Dermis microvascular lymphatic vessel endothelial cell (primary cell): Measurements from ENCODE around the gene OTUD1. TPM values are rescaled to one million over a fixed set of nuclear protein-coding genes. Genes with fewer than 3 reads are reported as not detected.

Experiments
- DNase-seq, 2 donors: peaks; one replicate each; pipeline versions ENCODE4 v3.0.0 to v3.0.0-alpha.2; 2010; ENCODE audit warnings: low read depth in 2 of 2
- total RNA-seq: library from RNA; depleted of rRNA; stranded (reverse); fragments of >200 nt; gene quantifications from 2 replicates; pipeline ENCODE4 v1.2.1, GENCODE V29; 2014

OTUD1 gene
- total RNA-seq, 1 donor from 2014 or later, result 4.7 TPM

DNA sequence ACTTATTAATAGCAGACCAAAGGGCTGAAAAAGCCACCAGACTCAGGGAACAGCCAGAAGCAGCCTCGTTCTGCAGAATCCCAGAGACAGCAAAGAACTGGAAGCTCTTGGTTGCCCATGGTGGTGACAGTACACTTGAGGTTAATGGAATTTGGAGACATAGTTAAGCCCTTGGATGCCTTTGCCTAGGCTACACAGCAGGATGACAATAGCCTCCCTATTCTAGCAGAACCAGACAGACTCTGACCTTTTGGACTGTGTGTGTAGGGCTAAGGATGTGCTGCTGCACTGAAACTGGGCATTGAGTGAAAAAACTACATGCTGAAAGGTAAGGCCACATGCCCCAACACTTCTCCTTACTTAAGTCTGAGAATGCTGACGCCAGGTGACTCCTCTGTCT, 22.7 kb downstream of the OTUD1 start:
- DNase-seq, result no peak

DNA sequence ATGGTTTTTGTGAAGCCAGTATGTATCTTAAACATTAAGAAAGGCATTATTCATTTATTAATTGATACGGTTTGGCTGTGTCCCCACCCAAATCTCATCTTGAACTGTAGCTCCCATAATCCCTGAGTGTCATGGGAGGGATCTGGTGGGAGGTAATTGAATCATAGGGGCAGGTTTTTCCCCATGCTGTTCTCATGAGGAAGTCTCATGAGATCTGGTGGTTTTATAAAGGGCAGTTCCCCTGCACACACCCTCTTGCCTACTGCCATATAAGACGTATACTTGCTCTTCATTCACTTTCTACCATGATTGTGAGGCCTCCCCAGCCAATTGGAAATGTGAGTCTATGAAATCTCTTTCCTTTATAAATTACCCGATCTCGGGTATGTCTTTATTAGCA, 28.1 kb downstream of the OTUD1 start:
- no peak for DNase-seq

DNA sequence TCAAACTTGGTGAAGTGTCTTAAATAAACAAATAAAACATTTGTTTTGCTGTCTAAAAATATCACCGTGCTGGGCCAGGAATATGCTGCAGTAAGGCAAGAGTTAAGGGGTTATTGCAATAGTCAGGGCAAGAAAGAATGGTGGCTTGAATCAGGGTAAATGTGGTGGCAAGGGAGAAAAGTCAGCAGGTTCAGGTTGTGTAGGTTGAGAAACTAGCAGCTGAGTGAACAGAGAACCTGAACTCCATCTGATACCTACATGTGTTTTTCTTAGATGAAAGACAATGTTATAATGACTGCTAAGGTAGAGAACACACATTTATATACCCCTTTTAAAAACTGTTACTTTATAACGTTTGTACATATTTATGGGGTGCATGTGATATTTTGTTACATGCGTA, 28.7 kb downstream of the OTUD1 start:
- DNase-seq, result no peak

DNA sequence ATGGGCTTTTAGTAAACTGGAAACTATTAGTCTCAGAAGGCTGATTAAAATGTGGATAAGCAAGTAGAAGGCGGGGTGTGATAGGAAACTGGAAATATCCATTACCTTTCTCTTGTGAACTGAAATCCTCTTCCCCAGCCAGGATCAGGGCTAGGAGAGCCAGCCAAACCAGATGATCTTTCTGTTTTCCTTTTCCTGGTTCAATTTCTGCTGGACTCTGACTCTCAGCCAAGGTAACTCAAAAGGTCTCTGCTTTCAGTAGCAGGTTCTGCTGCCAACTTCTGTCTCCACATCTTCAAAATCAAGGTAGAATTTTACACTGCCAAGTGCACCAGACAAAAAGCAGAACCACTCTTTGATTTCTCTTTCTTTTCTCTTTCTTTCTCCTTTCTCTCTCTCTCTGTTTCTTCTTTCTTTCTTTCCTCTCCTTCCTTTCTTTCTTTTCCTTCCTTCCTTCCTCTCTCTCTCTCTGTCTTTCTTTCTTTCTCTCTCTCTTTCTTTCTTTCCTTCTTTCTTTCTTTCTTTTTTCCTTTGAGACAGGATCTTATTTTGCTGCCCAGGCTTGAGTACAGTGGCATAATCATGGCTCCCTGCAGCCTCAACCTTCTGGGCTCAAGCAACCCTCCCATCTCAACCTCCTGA, 30.8 kb downstream of the OTUD1 start:
- DNase-seq, result no peak

DNA sequence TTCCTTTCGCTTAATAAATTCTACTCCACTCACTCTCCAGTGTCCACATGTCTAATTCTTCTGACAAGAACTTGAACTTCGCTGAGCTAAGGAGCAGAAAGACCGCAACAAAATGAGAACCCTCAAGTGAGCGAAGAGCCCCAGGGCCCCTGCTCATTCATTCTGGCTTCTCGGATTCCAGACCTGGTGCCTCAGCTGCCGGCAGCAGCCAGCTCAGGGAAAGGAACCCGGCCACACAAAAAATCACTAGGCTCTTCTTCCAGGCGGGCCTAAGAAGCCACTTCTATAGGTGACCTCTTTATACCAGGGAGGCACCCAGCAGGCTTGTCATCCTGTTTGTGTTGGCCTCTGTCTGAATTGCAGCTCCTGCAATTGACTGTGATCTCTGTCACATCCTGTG, 33.3 kb downstream of the OTUD1 start:
- DNase-seq, result no peak

DNA sequence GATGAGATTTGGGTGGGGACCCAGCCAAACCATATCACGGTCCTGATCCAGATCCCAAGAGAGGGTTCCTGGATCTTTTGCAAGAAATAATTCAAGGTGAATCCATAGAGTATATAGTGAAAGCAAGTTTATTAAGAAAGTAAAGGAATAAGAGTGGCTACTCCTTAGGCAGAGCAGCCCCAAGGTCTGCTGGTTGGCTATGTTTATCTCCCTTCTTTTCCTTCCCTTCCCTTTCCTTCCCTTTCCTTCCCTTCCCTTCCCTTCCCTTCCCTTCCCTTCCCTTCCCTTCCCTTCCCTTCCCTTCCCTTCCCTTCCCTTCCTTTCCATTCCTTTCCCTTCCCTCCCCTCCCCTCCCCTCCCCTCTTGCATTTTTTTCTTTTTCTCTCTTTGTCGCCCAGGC, 35.2 kb downstream of the OTUD1 start:
- DNase-seq, result no peak

DNA sequence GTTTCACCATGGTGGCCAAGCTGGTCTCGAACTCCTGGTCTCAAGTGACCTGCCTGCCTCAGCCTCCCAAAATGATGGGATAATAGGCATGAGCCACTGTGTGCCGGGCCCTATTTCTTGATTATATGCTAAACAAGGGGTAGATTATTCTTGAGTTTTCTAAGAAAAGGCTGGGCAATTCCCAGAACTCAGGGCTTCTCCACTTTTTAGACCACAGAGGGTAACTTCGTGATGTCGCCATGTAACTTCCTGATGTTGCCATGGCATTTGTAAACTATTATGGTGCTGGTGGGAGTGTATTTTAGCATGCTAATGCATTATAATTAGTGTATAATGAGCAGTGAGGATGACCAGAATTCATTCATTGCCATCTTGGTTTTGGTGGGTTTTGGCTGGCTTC, 35.8 kb downstream of the OTUD1 start:
- DNase-seq, result no peak

DNA sequence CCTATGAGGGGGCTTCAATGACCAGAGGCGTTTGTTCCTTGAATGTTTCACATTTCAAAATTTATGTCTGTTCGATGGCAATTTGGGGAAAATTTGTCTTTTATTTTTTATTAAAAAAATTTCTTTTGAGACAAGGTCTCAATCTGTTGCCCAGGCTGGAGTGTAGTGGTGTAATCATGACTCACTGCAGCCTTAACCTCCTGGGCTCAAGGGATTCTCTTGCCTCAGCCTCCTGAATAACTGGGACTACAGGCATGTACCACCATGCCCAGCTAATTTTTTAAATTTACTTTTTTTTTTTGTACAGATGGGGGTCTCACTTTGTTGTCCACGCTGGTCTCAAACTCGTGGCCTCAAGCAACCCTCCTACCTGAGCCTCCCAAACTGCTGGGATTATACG, 39.7 kb downstream of the OTUD1 start:
- no peak for DNase-seq

DNA sequence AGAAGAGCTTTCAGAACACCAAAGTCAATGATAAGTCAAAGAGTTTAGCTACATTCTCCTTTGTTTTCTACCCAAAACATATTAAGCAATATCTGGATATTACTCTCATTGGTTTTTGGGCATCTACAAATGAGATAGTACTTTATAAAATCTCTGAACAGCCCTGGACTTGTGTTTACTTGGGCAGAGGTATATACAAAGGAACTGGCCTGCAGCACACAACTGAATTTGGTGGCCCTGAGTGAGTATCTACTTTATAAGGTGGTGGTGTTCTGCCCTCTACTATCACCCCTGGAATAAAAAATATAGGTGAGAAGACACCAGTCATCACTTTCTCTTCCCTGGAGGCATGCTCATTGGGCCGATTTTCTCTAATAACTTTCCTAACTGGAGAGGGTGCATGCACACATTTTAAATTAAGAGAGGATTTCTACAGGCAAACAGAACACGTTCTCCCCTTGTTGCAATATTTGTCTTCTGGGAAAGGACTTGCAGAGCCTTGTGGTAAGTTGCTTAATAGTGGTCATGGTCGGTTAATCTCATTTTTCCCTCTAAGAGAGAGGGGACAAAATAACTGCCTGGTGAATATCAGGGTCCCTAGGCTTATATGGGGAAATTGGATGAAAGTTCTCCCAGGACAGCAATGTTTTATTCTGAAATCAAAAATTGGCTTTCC, 41.1 kb downstream of the OTUD1 start:
- DNase-seq, result no peak

DNA sequence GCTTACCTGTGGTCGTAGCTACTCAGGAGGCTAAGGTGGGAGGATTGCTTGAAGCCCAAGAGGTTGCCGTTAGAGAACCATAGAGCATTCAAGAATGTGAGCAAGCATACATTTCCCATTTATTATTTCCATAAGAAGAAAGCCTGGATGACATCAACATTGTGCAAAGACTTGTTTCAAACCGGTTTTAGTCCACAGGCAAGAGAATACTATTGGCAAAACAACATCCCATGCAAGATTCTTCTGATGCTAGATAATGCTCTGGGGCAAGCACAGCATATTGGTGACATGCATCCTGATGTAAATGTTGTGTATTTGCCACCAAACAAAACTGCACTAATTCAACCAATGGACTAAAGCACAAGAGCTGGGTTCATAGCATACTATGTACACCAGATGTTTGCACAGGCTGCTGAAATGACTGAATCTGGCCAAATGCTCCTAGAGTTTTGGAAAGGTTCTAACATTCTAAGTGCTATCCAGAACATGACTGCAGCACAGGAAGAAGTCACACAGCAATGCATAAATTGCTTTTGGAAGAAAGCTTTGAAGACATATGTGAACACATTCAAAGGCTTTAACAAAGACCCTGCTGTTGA, 42.6 kb downstream of the OTUD1 start:
- no peak for DNase-seq

DNA sequence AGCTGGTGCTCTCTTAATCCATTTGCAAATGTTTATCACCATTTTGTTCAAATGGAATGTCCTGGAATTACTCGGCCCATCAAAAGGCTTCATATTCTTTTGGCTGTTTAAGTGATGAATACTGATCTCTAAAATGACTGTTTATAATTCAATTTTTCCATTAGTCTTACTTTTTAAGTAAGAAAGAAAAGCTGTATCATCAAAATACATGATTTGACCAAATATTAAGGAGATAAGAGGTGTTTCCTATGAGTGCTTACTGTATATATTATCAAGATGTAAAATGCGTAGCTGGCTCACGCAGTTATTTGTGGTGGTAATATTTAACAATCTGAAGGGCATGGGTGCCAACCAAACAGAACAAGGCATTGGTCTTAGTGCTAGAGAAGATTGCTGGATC, 51.2 kb downstream of the OTUD1 start:
- no peak for DNase-seq

Other genes with a start within 250 kb of the OTUD1 start
- not detected in 2 replicates for gene PTF1A, start 246.8 kb upstream of the OTUD1 start, total RNA-seq
- not detected in 2 replicates for gene C10orf67, start 94.3 kb upstream of the OTUD1 start, total RNA-seq